ENCODE results near the gene ANKRD12. TPM values are rescaled to one million over a fixed set of nuclear protein-coding genes. Genes with fewer than 3 reads are reported as not detected.
A peak's percentile ranks its signal among the peaks of the same experiment; 100 is the strongest.
"Not testable (repeated sequence)": the region's sequence is repeated elsewhere in the genome, so short reads cannot be mapped to it uniquely, and the experiment has no call there.

Gene ANKRD12
- polyA plus RNA-seq: 10 to 100 TPM in 2 of 3 donors, 1 to 10 TPM in 1; 8.8 to 69.7 (median 35.7) TPM

GRCh38 chr18:9136315-9137155 is at the start of gene ANKRD12:
TSS of gene ANKRD12 (plus strand) at chr18:9136781. CDS start at chr18:9182433, 45,652 bp downstream.
- H3K27me3 Mint-ChIP-seq (ENCODE audit: low read depth in 3 of 3): peaks cover 7 to 27% (median 8%) of the 10 kb centered on the region in 3 donors
- no peaks in the 10 kb centered on the region for H3K9me3 Mint-ChIP-seq
- H3K4me1 Mint-ChIP-seq: peaks cover 50 to 69% of the 10 kb centered on the region in 2 donors
- H3K4me3 Mint-ChIP-seq: peak within 1 kb of the TSS; percentile 98 to 99 (median 98)
- peaks cover 0 to 6% (median 3%) of the 10 kb centered on the region in 3 donors for H3K36me3 Mint-ChIP-seq
- DNase-seq: peak; percentile 99 to 100 (median 100)
- H3K27ac Mint-ChIP-seq: peak within 1 kb of the TSS; percentile 97 to 100 (median 99)

GRCh38 chr18:9087144-9087543 is 49.4 kb upstream of the ANKRD12 start:
- Mint-ChIP-seq H3K9me3 (no peaks in the 10 kb centered on the region), H3K27me3 (ENCODE audit: low read depth in 3 of 3) (peaks cover 0 to 2% (median 0%) of the 10 kb centered on the region in 3 donors), H3K4me1 (peaks cover 16 to 20% of the 10 kb centered on the region in 2 donors), H3K27ac (no peak overlapping the region), H3K4me3 (no peak overlapping the region), H3K36me3 (no peaks in the 10 kb centered on the region)
- no peak for DNase-seq

GRCh38 chr18:9088252-9088651 is 48.3 kb upstream of the ANKRD12 start:
- Mint-ChIP-seq H3K36me3 (no peaks in the 10 kb centered on the region), H3K4me1 (peaks cover 6 to 9% of the 10 kb centered on the region in 2 donors), H3K27me3 (ENCODE audit: low read depth in 3 of 3) (peaks cover 0 to 2% (median 0%) of the 10 kb centered on the region in 3 donors), H3K27ac (no peak overlapping the region), H3K4me3 (no peak overlapping the region), H3K9me3 (no peaks in the 10 kb centered on the region)
- no peak for DNase-seq

- H3K4me1 Mint-ChIP-seq; H3K9me3 Mint-ChIP-seq; H3K36me3 Mint-ChIP-seq; DNase-seq; H3K27ac Mint-ChIP-seq; H3K27me3 Mint-ChIP-seq (ENCODE audit: low read depth in 3 of 3); H3K4me3 Mint-ChIP-seq: not testable (repeated sequence)
These were observed 47.9 kb upstream of the ANKRD12 start for GRCh38 chr18:9088727-9089126.

- no peak overlapping the region for H3K4me3 Mint-ChIP-seq
- H3K4me1 Mint-ChIP-seq: peaks cover 0 to 4% of the 10 kb centered on the region in 2 donors
- no peaks in the 10 kb centered on the region for H3K36me3 Mint-ChIP-seq
- peaks cover 1 to 2% (median 2%) of the 10 kb centered on the region in 3 donors for H3K27me3 Mint-ChIP-seq (ENCODE audit: low read depth in 3 of 3)
- DNase-seq: no peak
- peak overlapping the region in 2 of 6 donors; percentile 3 for H3K27ac Mint-ChIP-seq
- peaks cover 0 to 3% (median 0%) of the 10 kb centered on the region in 6 donors for H3K9me3 Mint-ChIP-seq
These were observed 46.0 kb upstream of the ANKRD12 start for GRCh38 chr18:9090578-9090977.

- peaks cover 1 to 2% (median 2%) of the 10 kb centered on the region in 3 donors for H3K27me3 Mint-ChIP-seq (ENCODE audit: low read depth in 3 of 3)
- peaks cover 0 to 3% (median 0%) of the 10 kb centered on the region in 6 donors for H3K9me3 Mint-ChIP-seq
- H3K36me3 Mint-ChIP-seq: no peaks in the 10 kb centered on the region
- DNase-seq: no peak
- H3K27ac Mint-ChIP-seq: peak overlapping the region in 2 of 6 donors; percentile 3
- peaks cover 0 to 4% of the 10 kb centered on the region in 2 donors for H3K4me1 Mint-ChIP-seq
- H3K4me3 Mint-ChIP-seq: no peak overlapping the region
These were observed 45.5 kb upstream of the ANKRD12 start for GRCh38 chr18:9091066-9091476.

- Mint-ChIP-seq H3K4me3 (no peak overlapping the region), H3K9me3 (peaks cover 0 to 3% (median 0%) of the 10 kb centered on the region in 6 donors), H3K36me3 (no peaks in the 10 kb centered on the region), H3K27me3 (ENCODE audit: low read depth in 3 of 3) (peaks cover 1 to 2% (median 2%) of the 10 kb centered on the region in 3 donors), H3K4me1 (peaks cover 0 to 4% of the 10 kb centered on the region in 2 donors), H3K27ac (no peak overlapping the region)
- no peak for DNase-seq
These were observed 43.9 kb upstream of the ANKRD12 start for GRCh38 chr18:9092665-9093064.

GRCh38 chr18:9093109-9093508 is 43.5 kb upstream of the ANKRD12 start:
- DNase-seq; H3K36me3 Mint-ChIP-seq; H3K9me3 Mint-ChIP-seq; H3K4me3 Mint-ChIP-seq; H3K4me1 Mint-ChIP-seq; H3K27me3 Mint-ChIP-seq (ENCODE audit: low read depth in 3 of 3); H3K27ac Mint-ChIP-seq: not testable (repeated sequence)

GRCh38 chr18:9094307-9095226 is 42.0 kb upstream of the ANKRD12 start:
- Mint-ChIP-seq H3K4me1 (peaks cover 0 to 4% of the 10 kb centered on the region in 2 donors), H3K9me3 (peaks cover 0 to 3% (median 0%) of the 10 kb centered on the region in 6 donors), H3K4me3 (no peak overlapping the region), H3K36me3 (no peaks in the 10 kb centered on the region), H3K27me3 (ENCODE audit: low read depth in 3 of 3) (peaks cover 0 to 2% (median 1%) of the 10 kb centered on the region in 3 donors), H3K27ac (peak overlapping the region in 2 of 6 donors; percentile 80 to 88)
- no peak for DNase-seq

- no peak for DNase-seq
- Mint-ChIP-seq H3K36me3 (no peaks in the 10 kb centered on the region), H3K4me3 (no peak overlapping the region), H3K4me1 (peaks cover under 1 to 4% of the 10 kb centered on the region in 2 donors), H3K27ac (peak overlapping the region in 3 of 6 donors; percentile 37 to 88 (median 80)), H3K9me3 (peaks cover 0 to 3% (median 0%) of the 10 kb centered on the region in 6 donors), H3K27me3 (ENCODE audit: low read depth in 3 of 3) (peaks cover 0 to 2% (median 1%) of the 10 kb centered on the region in 3 donors)
These were observed 41.1 kb upstream of the ANKRD12 start for GRCh38 chr18:9095297-9096006.

GRCh38 chr18:9096007-9096371 is 40.6 kb upstream of the ANKRD12 start:
- Mint-ChIP-seq H3K27ac (no peak overlapping the region), H3K36me3 (no peaks in the 10 kb centered on the region), H3K4me1 (peaks cover 4 to 6% of the 10 kb centered on the region in 2 donors), H3K9me3 (peaks cover 0 to 3% (median 0%) of the 10 kb centered on the region in 6 donors), H3K4me3 (no peak overlapping the region), H3K27me3 (ENCODE audit: low read depth in 3 of 3) (peaks cover 0 to 2% (median 1%) of the 10 kb centered on the region in 3 donors)
- no peak for DNase-seq

GRCh38 chr18:9096685-9097084 is 39.9 kb upstream of the ANKRD12 start:
- Mint-ChIP-seq H3K9me3 (peaks cover 0 to 3% (median 0%) of the 10 kb centered on the region in 6 donors), H3K27me3 (ENCODE audit: low read depth in 3 of 3) (peaks cover 0 to 2% (median 1%) of the 10 kb centered on the region in 3 donors), H3K4me1 (peaks cover 8% of the 10 kb centered on the region in 2 donors), H3K36me3 (no peaks in the 10 kb centered on the region), H3K4me3 (no peak overlapping the region), H3K27ac (no peak overlapping the region)
- no peak for DNase-seq

- Mint-ChIP-seq H3K4me1 (peaks cover 14% of the 10 kb centered on the region in 2 donors), H3K27me3 (ENCODE audit: low read depth in 3 of 3) (peaks cover 0 to 2% (median 1%) of the 10 kb centered on the region in 3 donors), H3K9me3 (peaks cover 0 to 3% (median 0%) of the 10 kb centered on the region in 6 donors), H3K36me3 (no peaks in the 10 kb centered on the region), H3K4me3 (no peak overlapping the region), H3K27ac (no peak overlapping the region)
- no peak for DNase-seq
These were observed 39.2 kb upstream of the ANKRD12 start for GRCh38 chr18:9097349-9097748.
